ENCODE measurements around the gene EPS8L3.
"Not testable (repeated sequence)": the region's sequence is repeated elsewhere in the genome, so short reads cannot be mapped to it uniquely, and the experiment has no call there.

EPS8L3 gene

DNA sequence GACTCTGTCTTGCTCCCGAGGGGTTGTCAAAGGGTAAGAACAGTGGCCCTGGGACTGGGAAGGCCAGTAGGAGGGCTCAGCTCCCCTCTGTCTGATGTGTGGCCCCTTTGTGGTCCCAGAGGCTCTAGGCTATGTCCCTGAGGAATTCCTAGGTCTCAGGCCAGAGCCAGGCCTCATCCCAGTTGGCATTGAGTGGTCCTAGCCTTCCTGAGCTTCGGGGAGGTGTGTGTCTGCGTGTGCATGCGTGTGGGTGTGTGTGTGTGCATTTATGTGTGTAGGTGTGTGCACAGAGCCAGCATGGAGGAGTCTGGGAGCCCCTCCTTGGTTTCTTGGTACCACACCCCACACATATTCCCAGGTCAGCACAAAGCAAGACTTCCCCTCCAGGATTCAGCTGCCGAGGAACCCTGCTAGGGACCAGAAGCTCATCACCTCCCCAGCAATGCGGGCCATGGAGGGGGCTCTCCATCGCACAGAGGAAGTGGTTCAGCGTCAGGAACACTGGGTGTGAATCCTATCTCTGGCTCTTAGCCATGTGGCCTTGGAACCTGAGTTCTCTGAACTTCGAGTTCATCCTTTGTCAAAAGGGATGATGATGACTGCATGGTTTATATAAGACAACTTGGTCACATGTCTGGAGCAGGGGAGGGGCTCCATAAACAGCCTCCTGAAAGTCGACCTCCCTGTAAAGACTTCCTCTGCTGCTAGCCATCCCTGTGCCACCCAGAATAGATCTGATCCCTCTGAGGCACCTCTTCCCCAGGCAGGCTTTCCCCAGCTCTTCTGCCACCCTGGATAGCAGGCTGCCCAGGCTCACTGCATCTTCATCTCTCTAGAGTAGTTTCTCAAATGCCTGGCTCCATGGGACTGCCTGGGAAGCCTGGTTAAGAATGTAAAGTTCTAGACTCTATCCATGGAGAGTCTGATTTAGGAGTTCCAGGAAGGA lies 8.3 kb upstream of the EPS8L3 start:
- Mint-ChIP-seq H3K4me3 (no peak overlapping the region), H3K27me3 (peaks cover 11 to 37% of the 10 kb centered on the region in 2 donors), H3K27ac (peak overlapping the region; percentile 14 to 78)

DNA sequence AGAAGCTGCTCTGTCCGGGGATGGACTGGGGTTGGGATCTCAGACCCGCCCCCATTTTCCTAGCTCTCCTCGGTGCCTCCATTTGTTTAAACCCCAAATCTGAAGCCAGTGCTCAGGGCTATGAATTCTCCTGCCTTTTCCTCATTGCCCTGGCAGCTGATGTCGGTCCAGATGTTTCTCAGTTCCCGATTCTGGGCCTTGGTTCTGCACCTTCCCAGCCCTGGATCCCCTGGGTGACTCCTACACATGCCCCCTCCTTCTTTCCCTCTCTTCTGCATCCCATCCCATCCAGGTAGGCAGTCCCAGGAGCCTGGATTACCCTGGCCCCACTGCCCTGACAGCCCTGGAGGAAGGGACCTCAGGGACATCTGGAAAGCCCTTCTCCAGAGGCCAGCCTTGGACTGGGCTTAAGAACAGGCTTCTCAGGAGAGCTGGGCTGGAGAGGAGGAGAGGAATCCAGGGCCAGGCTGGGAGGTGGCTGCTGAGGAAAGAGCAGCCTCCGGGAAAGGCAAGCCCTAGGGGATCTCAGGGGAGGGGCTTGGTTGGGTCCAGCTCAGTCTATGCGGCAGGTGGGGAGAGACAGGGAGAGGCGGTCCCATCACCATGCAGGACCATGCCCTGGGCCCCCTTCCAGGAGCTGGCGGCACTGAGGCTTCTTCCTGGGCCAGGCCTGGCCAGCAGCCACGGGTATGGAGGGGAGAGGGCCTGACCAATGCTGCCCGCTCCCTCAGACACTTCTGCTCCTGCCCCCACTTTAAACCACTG lies 6.8 kb upstream of the EPS8L3 start:
- Mint-ChIP-seq H3K4me1 (ENCODE audit: low read depth in 2 of 2) (peaks cover 0 to 7% of the 10 kb centered on the region in 2 donors), H3K36me3 (ENCODE audit: insufficient read depth) (no peaks in the 10 kb centered on the region), H3K27ac (no peak overlapping the region), H3K4me3 (no peak overlapping the region), H3K9me3 (no peaks in the 10 kb centered on the region), H3K27me3 (peaks cover 7 to 31% of the 10 kb centered on the region in 2 donors)
- ATAC-seq (replicated peaks) (no peak), DNase-seq (no peak)

More for the DNA sequence above, 8.3 kb upstream of the EPS8L3 start:
- Mint-ChIP-seq H3K4me1 (ENCODE audit: low read depth in 2 of 2) (peaks cover 2 to 12% of the 10 kb centered on the region in 2 donors), H3K36me3 (ENCODE audit: insufficient read depth) (no peaks in the 10 kb centered on the region), H3K9me3 (no peaks in the 10 kb centered on the region)
- DNase-seq (no peak), ATAC-seq (replicated peaks) (peak; percentile 38)

DNA sequence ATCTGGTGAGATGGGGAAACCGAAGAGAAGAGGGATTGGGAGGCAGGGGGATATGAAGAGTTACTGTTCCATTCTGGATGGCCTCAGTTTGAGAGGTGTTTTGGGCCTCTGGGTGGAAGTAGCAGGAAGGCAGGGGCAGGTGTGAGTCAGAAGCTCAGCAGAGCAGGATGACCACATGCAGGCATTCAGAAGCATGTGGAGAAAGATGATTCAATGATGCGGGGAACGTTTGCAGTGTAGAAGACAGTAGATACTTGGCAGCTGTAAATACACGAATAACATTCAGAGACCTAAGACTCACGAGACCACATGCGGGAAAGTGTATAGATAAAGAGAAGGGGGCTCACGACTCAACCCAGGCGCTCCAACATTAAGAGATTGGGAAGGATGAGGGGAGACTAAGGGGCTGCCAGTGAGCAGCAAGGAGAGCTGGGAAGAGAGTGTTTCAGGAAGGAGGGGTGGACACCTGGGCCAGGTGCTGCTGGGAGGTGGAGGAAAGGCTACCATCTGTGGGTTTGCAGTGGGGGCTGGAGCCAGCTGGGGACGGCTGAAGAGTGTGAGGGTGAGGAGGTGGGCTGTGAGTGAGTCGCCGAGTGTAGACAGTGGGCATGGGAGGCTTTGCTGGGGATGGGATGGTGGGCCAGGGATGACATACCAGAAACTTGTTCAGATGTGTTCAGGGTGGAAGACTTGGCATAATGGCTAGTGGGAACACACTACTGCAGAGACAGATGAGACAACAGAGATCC lies 5.8 kb upstream of the EPS8L3 start:
- H3K9me3 Mint-ChIP-seq = no peaks in the 10 kb centered on the region
- DNase-seq (no peak), ATAC-seq (replicated peaks) (no peak)
- H3K36me3 Mint-ChIP-seq (ENCODE audit: insufficient read depth) = no peaks in the 10 kb centered on the region
- H3K4me1 Mint-ChIP-seq (ENCODE audit: low read depth in 2 of 2) = peaks cover 0 to 7% of the 10 kb centered on the region in 2 donors
- peaks cover 10 to 21% of the 10 kb centered on the region in 2 donors for H3K27me3 Mint-ChIP-seq
- peak overlapping the region in 1 of 2 donors; percentile 15 for H3K27ac Mint-ChIP-seq
- H3K4me3 Mint-ChIP-seq = no peak overlapping the region

DNA sequence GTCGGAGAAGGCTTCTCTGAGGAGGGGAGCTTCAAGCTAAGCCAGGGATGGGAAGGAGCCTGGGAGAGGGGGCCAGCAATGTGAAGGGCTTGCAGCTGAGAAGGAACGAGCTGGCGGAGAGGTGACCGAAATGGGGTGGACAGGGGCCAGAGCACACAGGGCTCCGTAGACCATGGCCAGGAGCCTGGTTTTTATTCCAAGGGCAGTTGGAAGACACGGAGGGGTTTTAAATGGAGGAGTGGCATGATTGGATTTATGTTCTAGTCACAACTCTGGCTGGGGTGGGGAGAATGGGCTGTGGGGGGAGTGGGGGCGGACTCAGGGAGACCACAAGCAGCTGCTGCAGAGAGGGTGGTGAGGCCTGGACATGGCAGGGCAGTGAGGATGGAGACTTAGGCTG lies 5.1 kb upstream of the EPS8L3 start:
- no peak overlapping the region for H3K27ac Mint-ChIP-seq
- H3K9me3 Mint-ChIP-seq = no peaks in the 10 kb centered on the region
- no peak overlapping the region for H3K4me3 Mint-ChIP-seq

DNA sequence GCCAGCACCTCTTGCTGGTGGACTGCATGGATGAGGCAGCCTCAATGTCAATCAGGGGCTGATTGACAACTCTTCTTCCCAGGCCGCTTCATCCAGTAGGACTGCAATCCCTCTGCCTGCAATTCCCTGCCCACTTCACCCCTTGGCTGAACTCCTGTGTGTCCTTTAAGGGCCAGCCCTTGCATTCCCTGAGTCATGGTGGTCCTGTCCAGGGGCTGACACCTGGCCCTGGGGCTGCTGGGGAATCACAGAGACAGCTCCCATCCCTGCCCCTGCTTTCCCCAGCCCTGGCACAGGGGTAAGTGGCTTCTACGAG lies 4.6 kb upstream of the EPS8L3 start:
- H3K27me3 Mint-ChIP-seq = peaks cover 10 to 18% of the 10 kb centered on the region in 2 donors
- H3K27ac Mint-ChIP-seq = no peak overlapping the region
- DNase-seq (no peak), ATAC-seq (replicated peaks) (no peak)
- H3K4me3 Mint-ChIP-seq = no peak overlapping the region
- H3K9me3 Mint-ChIP-seq = no peaks in the 10 kb centered on the region
- H3K36me3 Mint-ChIP-seq (ENCODE audit: insufficient read depth) = no peaks in the 10 kb centered on the region
- H3K4me1 Mint-ChIP-seq (ENCODE audit: low read depth in 2 of 2) = peaks cover 0 to 3% of the 10 kb centered on the region in 2 donors

More for the DNA sequence above, 5.1 kb upstream of the EPS8L3 start:
- DNase-seq = no peak
- H3K4me1 Mint-ChIP-seq (ENCODE audit: low read depth in 2 of 2) = peaks cover 0 to 7% of the 10 kb centered on the region in 2 donors
- H3K36me3 Mint-ChIP-seq (ENCODE audit: insufficient read depth) = no peaks in the 10 kb centered on the region
- H3K27me3 Mint-ChIP-seq = peaks cover 10 to 22% of the 10 kb centered on the region in 2 donors
- ATAC-seq (replicated peaks) = no peak

DNA sequence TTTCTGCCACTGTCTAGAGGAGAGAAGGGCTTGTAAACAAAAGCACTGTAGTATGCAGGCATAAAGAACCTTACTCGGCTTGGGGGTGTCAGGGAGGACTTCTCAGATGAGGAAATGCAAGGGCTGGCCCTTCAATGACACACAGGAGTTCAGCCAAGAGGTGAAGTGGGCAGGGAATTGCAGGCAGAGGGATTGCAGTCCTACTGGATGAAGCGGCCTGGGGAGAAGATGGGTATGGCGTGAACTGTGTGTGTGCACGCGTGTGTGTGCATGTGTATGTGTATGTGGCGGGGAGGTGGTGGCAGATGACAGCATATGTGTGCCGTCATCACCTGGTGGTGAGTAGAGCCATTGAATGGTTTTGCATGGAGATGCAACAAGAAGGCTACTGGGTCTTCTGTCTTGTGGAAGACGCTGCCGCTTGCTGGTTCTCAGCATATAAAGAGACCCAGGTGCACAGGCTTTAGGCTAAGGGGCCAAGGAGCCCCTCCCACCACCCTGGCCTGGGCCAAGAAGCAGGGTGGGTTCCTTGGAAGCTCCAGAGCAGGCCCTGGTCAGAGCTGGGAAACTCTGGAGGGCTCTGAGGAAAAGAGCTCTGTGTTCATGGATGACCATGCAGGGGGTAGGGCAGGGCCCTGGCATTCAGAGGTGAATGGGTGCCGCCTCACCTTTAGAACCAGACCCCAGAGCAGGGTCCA lies 4.1 kb upstream of the EPS8L3 start:
- no peaks in the 10 kb centered on the region for H3K36me3 Mint-ChIP-seq (ENCODE audit: insufficient read depth)

DNA sequence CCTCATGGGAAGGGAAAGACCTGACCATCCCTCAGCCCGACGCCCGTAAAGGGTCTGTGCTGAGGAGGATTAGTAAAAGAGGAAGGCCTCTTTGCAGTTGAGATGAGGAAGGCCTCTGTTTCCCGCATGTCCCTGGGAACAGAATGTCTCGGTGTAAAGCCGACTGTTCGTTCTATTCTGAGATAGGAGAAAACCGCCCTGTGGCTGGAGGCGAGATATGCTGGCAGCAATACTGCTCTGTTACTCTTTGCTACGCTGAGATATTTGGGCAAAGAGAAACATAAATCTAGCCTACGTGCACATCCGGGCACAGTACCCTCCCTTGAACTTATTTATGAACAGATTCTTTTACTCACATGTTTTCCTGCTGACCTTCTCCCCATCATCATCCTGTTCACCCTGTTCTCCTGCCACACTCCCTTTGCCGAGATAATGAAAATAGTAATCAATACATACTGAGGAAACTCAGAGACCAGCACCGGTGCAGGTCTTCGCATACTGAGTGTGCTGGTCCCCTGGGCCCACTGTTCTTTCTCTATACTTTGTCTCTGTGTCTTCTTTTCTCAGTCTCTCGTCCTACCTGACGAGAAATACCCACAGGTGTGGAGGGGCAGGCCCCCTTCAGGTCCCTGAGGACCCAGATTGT lies 3.4 kb upstream of the EPS8L3 start:
- H3K4me1 Mint-ChIP-seq (ENCODE audit: low read depth in 2 of 2); H3K9me3 Mint-ChIP-seq; ATAC-seq (replicated peaks); DNase-seq; H3K36me3 Mint-ChIP-seq (ENCODE audit: insufficient read depth); H3K27ac Mint-ChIP-seq; H3K4me3 Mint-ChIP-seq: not testable (repeated sequence)
- H3K27me3 Mint-ChIP-seq = peaks cover 10 to 18% of the 10 kb centered on the region in 2 donors

More for the DNA sequence above, 4.1 kb upstream of the EPS8L3 start:
- Mint-ChIP-seq H3K9me3 (no peaks in the 10 kb centered on the region), H3K27ac (no peak overlapping the region), H3K4me3 (no peak overlapping the region), H3K4me1 (ENCODE audit: low read depth in 2 of 2) (peaks cover 0 to 3% of the 10 kb centered on the region in 2 donors), H3K27me3 (peaks cover 10 to 18% of the 10 kb centered on the region in 2 donors)
- DNase-seq (no peak), ATAC-seq (replicated peaks) (no peak)

DNA sequence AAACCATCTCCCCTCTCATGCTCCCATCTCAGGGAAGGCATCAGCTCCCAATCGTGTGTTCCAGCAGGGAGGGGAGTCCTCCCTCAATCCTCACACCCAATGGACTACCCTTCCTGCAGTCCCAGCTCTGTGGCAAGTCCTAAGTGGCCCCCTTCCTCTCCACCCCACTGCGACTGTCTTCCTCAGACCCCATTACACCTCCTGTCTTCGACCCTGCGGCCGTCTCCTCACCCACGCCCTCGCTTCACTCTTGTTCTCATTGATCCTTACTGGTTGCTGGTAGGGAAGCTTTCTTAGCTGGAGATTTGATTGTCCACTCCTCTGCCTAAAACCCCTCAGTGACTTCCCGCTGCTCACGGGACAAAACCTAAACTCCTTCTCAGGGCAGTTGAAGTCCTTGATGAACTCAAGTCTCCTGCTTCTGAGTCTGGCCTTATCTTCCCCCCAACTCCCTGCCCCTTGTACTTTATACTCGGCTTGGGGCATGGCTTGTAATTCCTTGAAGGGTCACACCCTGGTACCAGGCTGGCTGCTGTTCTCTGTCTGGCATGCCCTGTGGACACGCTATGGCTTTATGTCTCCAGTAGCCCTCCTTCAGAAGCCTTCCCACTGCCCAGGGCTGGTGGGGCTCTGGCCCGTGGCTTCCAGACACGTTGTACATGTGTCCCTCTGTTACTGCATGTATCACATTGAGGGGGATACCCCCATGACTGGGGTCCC lies 2.3 kb upstream of the EPS8L3 start:
- Mint-ChIP-seq H3K36me3 (ENCODE audit: insufficient read depth) (no peaks in the 10 kb centered on the region), H3K4me1 (ENCODE audit: low read depth in 2 of 2) (no peaks in the 10 kb centered on the region), H3K4me3 (no peak overlapping the region), H3K9me3 (no peaks in the 10 kb centered on the region), H3K27ac (no peak overlapping the region), H3K27me3 (peaks cover 10 to 18% of the 10 kb centered on the region in 2 donors)
- no peak for DNase-seq
- ATAC-seq (replicated peaks) = no peak

DNA sequence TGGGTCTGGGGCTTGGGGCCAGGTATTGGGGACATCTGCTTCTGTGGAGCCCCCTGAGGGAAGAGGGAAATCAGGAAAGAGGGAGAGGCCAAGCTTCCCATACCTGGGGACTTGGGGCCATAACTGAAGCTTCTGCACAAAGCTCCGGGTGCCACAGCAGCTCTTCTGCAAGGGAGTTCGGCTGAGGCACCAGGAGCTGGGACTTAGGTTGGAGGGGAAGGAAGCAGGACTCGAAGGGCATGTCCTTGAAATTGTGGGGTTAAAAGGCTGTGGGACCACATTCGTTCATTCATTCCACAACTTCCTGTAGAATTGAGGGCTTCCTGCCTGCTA lies 1.7 kb upstream of the EPS8L3 start:
- DNase-seq (no peak), ATAC-seq (replicated peaks) (no peak)
- no peaks in the 10 kb centered on the region for H3K36me3 Mint-ChIP-seq (ENCODE audit: insufficient read depth)
- H3K27me3 Mint-ChIP-seq = peaks cover 10 to 18% of the 10 kb centered on the region in 2 donors
- H3K27ac Mint-ChIP-seq = no peak overlapping the region
- no peaks in the 10 kb centered on the region for H3K9me3 Mint-ChIP-seq
- H3K4me1 Mint-ChIP-seq (ENCODE audit: low read depth in 2 of 2) = no peaks in the 10 kb centered on the region
- H3K4me3 Mint-ChIP-seq = no peak overlapping the region

DNA sequence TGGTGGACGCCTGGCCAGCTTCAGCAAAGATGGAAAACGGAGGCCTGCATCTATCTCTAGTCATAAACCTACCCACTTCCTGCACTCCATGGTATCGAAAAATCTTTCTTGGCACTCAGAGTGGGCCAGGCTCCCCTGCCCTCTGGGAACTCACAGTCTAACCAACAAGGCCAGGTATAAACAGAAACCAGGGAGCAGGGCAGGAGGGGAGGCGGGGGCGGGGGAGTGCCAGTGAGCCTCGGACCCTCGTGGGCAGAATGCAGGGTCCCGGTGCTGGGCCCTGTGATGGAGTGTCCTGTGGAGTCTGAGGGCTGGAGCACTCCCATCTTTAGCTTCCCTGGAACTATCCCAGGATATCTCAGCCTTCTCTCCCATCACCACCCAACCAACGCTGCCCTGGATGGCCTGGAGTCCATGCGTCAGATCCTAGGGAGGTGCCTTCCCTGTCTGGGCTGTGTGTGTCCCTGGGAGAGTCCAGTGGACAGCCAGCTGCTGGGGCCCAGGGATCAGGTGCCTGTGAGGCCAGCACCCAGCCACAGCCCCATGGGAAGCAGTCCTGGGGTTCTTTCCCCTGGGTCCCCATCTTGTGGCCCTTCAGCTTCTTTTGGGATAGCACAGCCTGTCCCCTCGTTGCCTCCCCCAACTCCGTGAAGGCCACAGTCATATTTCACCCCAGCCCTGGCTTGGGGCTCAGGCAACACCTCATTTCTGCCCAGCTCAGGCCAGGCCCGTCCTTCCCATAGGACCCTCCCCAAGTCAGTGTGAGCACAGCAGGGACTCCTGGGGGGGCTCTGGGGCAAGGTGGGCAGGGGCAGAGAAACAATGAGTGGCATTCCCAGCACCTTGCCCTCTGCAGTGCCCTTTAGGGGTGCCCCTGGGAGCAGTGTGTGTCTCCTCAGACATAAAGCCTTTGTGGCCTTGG lies 1.1 kb upstream of the EPS8L3 start:
- ATAC-seq (replicated peaks) (no peak), DNase-seq (no peak)
- H3K4me1 Mint-ChIP-seq (ENCODE audit: low read depth in 2 of 2) = no peaks in the 10 kb centered on the region
- H3K4me3 Mint-ChIP-seq = no peak overlapping the region
- H3K9me3 Mint-ChIP-seq = no peaks in the 10 kb centered on the region
- H3K36me3 Mint-ChIP-seq (ENCODE audit: insufficient read depth) = no peaks in the 10 kb centered on the region
- peaks cover 8 to 16% of the 10 kb centered on the region in 2 donors for H3K27me3 Mint-ChIP-seq
- H3K27ac Mint-ChIP-seq = peak overlapping the region in 1 of 2 donors; percentile 47

DNA sequence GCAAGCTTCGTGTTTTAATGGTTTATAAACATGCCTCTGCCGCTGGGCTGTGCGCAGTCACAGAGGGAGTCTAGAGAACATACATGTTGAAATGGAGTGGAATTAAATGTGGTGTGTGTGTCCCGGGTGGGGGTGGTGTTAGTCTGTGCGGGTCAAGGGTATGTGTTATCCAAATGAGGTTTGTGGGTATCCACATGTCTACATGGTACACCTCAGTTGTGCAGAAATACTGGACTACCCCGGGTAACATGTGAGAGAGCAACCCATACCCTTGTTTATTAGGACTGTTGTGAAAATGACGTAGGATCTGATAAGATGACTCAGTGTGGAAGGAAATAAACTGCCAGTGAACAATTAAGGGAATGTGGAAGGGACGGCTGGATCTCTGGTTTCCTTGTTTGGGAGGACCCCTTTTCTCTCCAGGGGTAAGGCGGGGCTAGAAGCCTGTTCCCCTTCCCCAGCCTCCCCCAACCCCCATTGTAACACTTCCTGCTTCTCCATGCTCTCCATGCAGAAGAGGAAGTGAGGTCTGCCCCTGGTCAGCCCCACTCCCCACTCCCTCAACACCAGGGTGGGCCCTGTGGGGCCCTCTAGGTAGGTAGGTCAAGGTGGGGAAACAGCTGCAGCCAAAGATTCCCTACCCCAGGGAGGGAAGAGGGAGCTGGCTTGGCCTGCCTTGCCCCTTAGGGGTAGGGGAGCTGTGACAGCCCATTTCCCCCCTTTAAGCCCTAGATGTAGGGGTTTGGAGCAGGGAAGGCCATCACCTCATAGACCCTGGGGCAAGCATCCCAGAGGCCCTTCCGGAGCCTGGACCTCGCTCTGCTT lies 690 bp downstream of the EPS8L3 start:
- no peaks in the 10 kb centered on the region for H3K4me1 Mint-ChIP-seq (ENCODE audit: low read depth in 2 of 2)
- peaks cover 4 to 7% of the 10 kb centered on the region in 2 donors for H3K27me3 Mint-ChIP-seq
- no peak for DNase-seq

More for the DNA sequence above, 690 bp downstream of the EPS8L3 start:
- no peaks in the 10 kb centered on the region for H3K36me3 Mint-ChIP-seq (ENCODE audit: insufficient read depth)
- no peak overlapping the region for H3K27ac Mint-ChIP-seq
- no peaks in the 10 kb centered on the region for H3K9me3 Mint-ChIP-seq
- H3K4me3 Mint-ChIP-seq = no peak overlapping the region
- no peak for ATAC-seq (replicated peaks)

All from effector memory CD8-positive, alpha-beta T cell (primary cell).